GM12891 (cell line): Measurements from ENCODE around the gene RANGAP1.

ENCODE experiments used
- PAX5 ChIP-seq: IDR thresholded peaks from 2 replicates; pipeline ENCODE4 v1.6.1; 2011; ENCODE audit warnings: low read length, moderate library complexity, mild to moderate bottlenecking; ENCODE audit not compliant: insufficient read depth, severe bottlenecking
- POLR2A ChIP-seq: IDR thresholded peaks from 2 replicates; pipeline ENCODE4 v1.6.1; 2011; ENCODE audit warnings: low read depth, low read length, control low read depth
- POLR2AphosphoS5 ChIP-seq: IDR thresholded peaks from 2 replicates; pipeline ENCODE4 v1.6.1; 2011; ENCODE audit warnings: low read depth, low read length, control low read depth
- SPI1 ChIP-seq: IDR thresholded peaks from 2 replicates; pipeline ENCODE4 v1.6.1; 2011; ENCODE audit warnings: low read depth, low read length, control low read depth
- TAF1 ChIP-seq: IDR thresholded peaks from 2 replicates; pipeline ENCODE4 v1.6.1; 2011; ENCODE audit warnings: low read depth, low read length, control low read depth

- TF ChIP-seq TAF1 = no peak
- TF ChIP-seq POLR2AphosphoS5 = no peak
- no peak for TF ChIP-seq POLR2A
- TF ChIP-seq SPI1 = no peak
- no peak for TF ChIP-seq PAX5
Observed at GRCh38 chr22:41305646-41306045, 19.7 kb upstream of the RANGAP1 start.
